ENCODE measurements around the gene SLC22A6. TPM values are rescaled to one million over a fixed set of nuclear protein-coding genes. Genes with fewer than 3 reads are reported as not detected.

The SLC22A6 gene
- total RNA-seq, 1 donor from 2014 or later, result not detected

DNA sequence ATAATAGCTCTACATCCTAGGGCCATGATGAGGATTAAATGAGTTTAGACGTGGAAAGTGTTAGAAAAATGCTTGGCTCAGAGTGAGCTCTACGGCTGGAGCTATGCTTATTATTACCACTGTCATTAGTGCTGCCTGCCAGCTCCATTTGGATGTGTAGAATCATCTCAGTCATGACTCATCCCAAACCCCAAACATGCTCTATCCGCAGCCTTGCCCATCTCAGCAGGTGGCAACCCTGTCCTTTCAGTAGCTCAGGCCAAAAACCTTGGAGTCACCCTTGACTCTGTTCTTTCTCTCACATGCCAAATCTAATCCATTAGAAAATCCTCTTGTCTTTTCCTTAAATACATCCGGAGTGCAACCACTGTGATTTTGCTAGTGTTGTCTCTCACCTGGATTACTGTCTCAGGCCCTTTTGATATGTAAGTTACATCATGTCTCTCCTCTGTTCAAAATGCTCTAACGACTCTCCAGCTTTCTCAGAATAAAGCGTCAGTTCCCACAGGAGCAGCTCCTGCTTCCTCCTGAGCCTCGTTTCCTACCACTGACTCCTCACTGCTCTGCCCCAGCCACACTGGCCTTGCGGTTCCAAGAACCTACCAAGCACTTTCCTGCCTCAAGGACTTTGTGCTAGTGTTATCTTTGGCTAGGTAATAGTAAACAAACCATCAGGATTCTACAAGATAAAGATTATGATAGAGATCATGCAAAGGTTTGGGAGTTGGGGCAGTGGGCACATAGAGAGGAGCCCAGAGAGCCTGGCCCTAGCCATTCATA is 53.1 kb downstream of the SLC22A6 start:
- DNase-seq, result no peak

GRCh38 chr11:62930666-62931065 is 54.1 kb downstream of the SLC22A6 start:
- DNase-seq, result no peak

- DNase-seq, result no peak
Measured at GRCh38 chr11:62930157-62930556, 54.6 kb downstream of the SLC22A6 start.

GRCh38 chr11:62928011-62928410 is 56.8 kb downstream of the SLC22A6 start:
- no peak for DNase-seq

- DNase-seq, result no peak
Measured at GRCh38 chr11:62926680-62927455, 57.9 kb downstream of the SLC22A6 start.

Other genes starting within 250 kb of the SLC22A6 start
- gene ZBTB3, start 230.8 kb downstream of the SLC22A6 start, total RNA-seq, result 12.2 and 14.1 TPM in 2 replicates
- 42.7 and 76.1 TPM in 2 replicates for gene POLR2G, start 223.4 kb downstream of the SLC22A6 start, total RNA-seq
- 35.7 and 40.2 TPM in 2 replicates for gene TAF6L, start 213.6 kb downstream of the SLC22A6 start, total RNA-seq
- gene TMEM179B, start 197.6 kb downstream of the SLC22A6 start, total RNA-seq, result 29.0 and 41.7 TPM in 2 replicates
- 10.7 and 21.8 TPM in 2 replicates for gene TMEM223, start 193.0 kb downstream of the SLC22A6 start, total RNA-seq
- gene NXF1, start 179.5 kb downstream of the SLC22A6 start, total RNA-seq, result 38.1 and 44.2 TPM in 2 replicates
- 34.4 and 36.8 TPM in 2 replicates for gene STX5, start 152.9 kb downstream of the SLC22A6 start, total RNA-seq
- gene TEX54, start 152.1 kb downstream of the SLC22A6 start, total RNA-seq, result not detected in 2 replicates
- 39.4 and 46.3 TPM in 2 replicates for gene WDR74, start 145.4 kb downstream of the SLC22A6 start, total RNA-seq
- gene SLC3A2, start 104.1 kb downstream of the SLC22A6 start, total RNA-seq, result 77.9 and 84.9 TPM in 2 replicates
- gene CHRM1, start 63.6 kb downstream of the SLC22A6 start, total RNA-seq, result not detected in 2 replicates
- gene SLC22A8, start 30.9 kb upstream of the SLC22A6 start, total RNA-seq, result not detected in 2 replicates
- gene SLC22A24, start 159.3 kb upstream of the SLC22A6 start, total RNA-seq, result not detected in 2 replicates